ENCODE data around the gene SLC38A9. TPM values are rescaled to one million over a fixed set of nuclear protein-coding genes. Genes with fewer than 3 reads are reported as not detected.

Gene SLC38A9
- total RNA-seq, 2 donors from 2014 or later = 15.8 to 25.9 TPM

Other genes starting within 250 kb of the SLC38A9 start
- gene PLPP1, start 177.4 kb downstream of the SLC38A9 start, total RNA-seq = 10 to 100 TPM; 12.2 to 23.3 TPM
- 1 to 10 TPM; 1.0 to 1.1 TPM for gene DDX4, start 25.7 kb upstream of the SLC38A9 start, total RNA-seq
- gene IL31RA, start 139.0 kb upstream of the SLC38A9 start, total RNA-seq = 1 to 10 TPM in 1 of 2 donors, under 1 TPM in 1; 0.99 to 3.6 TPM

Data from activated T-cell treated with anti-CD3 and anti-CD28 coated beads, Interleukin-2, amount 50 U/mL, for 72 hours (primary cell).